ENCODE measurements around the gene STX11. TPM values are rescaled to one million over a fixed set of nuclear protein-coding genes. Genes with fewer than 3 reads are reported as not detected.

Gene STX11
- polyA plus RNA-seq, 1 donor (not counting 4 experiments of a cell fraction or from before 2014, with no cell fraction given): 0.28 TPM

- FAIRE-seq (no peak), DNase-seq (ENCODE audit: low read depth, low spot score) (no peak)
- Histone ChIP-seq H3K9ac (ENCODE audit: control insufficient read depth, extremely low read depth, insufficient read depth, low read length) (no peak overlapping the region), H2AFZ (ENCODE audit: control insufficient read depth, low read length) (no peak overlapping the region), H3K9me3 (ENCODE audit: control insufficient read depth, low read depth, low read length) (no peaks in the 10 kb centered on the region), H3K4me3 (ENCODE audit: control insufficient read depth in 2 of 3, extremely low read depth in 1 of 3, insufficient read depth in 2 of 3, low read depth in 1 of 3, low read length in 3 of 3) (no peak overlapping the region), H3K4me2 (ENCODE audit: control insufficient read depth, extremely low read depth, insufficient read depth, low read depth, low read length) (no peak overlapping the region), H3K4me1 (ENCODE audit: control insufficient read depth, extremely low read depth, insufficient read depth, low read length) (peaks cover 4% of the 10 kb centered on the region), H3K36me3 (ENCODE audit: control insufficient read depth in 2 of 2, extremely low read depth in 1 of 2, insufficient read depth in 2 of 2, low read length in 2 of 2) (no peaks in the 10 kb centered on the region), H3K27me3 (ENCODE audit: control insufficient read depth, extremely low read depth, insufficient read depth, low read length) (no peaks in the 10 kb centered on the region), H3K27ac (ENCODE audit: control insufficient read depth, insufficient read depth, low read length) (no peak overlapping the region), H3K79me2 (ENCODE audit: control insufficient read depth, insufficient read depth, low read length) (no peaks in the 10 kb centered on the region), H3K9me1 (ENCODE audit: control insufficient read depth, extremely low read depth, insufficient read depth, low read length) (no peaks in the 10 kb centered on the region), H4K20me1 (ENCODE audit: control insufficient read depth, extremely low read depth, insufficient read depth, low read length) (no peaks in the 10 kb centered on the region)
- TF ChIP-seq EZH2 (IDR thresholded peaks at IDR 0.05; ENCODE audit: low read length) (no peak), CTCF (optimal IDR thresholded peaks at IDR 0.05 in 1 of 3, IDR thresholded peaks at IDR 0.05 in 1 of 3, conservative IDR thresholded peaks at IDR 0.05 in 1 of 3; ENCODE audit: extremely low read depth in 1 of 3, insufficient read depth in 2 of 3, low read length in 3 of 3) (no peak)
- dilution Hi-C loops (cut with MboI; ENCODE audit: extremely low pct_ligation_motif_present, low sequenced_read_pairs): no loop called here
Measured at GRCh38 chr6:144194293-144194810, 44.0 kb downstream of the STX11 start.

- Histone ChIP-seq H3K36me3 (ENCODE audit: control insufficient read depth in 2 of 2, extremely low read depth in 1 of 2, insufficient read depth in 2 of 2, low read length in 2 of 2) (no peaks in the 10 kb centered on the region), H3K27ac (ENCODE audit: control insufficient read depth, insufficient read depth, low read length) (no peak overlapping the region), H3K9me3 (ENCODE audit: control insufficient read depth, low read depth, low read length) (no peaks in the 10 kb centered on the region), H3K27me3 (ENCODE audit: control insufficient read depth, extremely low read depth, insufficient read depth, low read length) (no peaks in the 10 kb centered on the region), H3K4me1 (ENCODE audit: control insufficient read depth, extremely low read depth, insufficient read depth, low read length) (peaks cover 4% of the 10 kb centered on the region), H3K9me1 (ENCODE audit: control insufficient read depth, extremely low read depth, insufficient read depth, low read length) (no peaks in the 10 kb centered on the region), H3K9ac (ENCODE audit: control insufficient read depth, extremely low read depth, insufficient read depth, low read length) (no peak overlapping the region), H4K20me1 (ENCODE audit: control insufficient read depth, extremely low read depth, insufficient read depth, low read length) (no peaks in the 10 kb centered on the region), H3K4me3 (ENCODE audit: control insufficient read depth in 2 of 3, extremely low read depth in 1 of 3, insufficient read depth in 2 of 3, low read depth in 1 of 3, low read length in 3 of 3) (no peak overlapping the region), H3K4me2 (ENCODE audit: control insufficient read depth, extremely low read depth, insufficient read depth, low read depth, low read length) (peak overlapping the region; percentile 30), H3K79me2 (ENCODE audit: control insufficient read depth, insufficient read depth, low read length) (no peaks in the 10 kb centered on the region), H2AFZ (ENCODE audit: control insufficient read depth, low read length) (no peak overlapping the region)
- no peak for TF ChIP-seq EZH2 (IDR thresholded peaks at IDR 0.05; ENCODE audit: low read length)
- no peak for DNase-seq (ENCODE audit: low read depth, low spot score)
- FAIRE-seq: peak; percentile 9
- dilution Hi-C loops (cut with MboI; ENCODE audit: extremely low pct_ligation_motif_present, low sequenced_read_pairs): no loop called here
Measured at GRCh38 chr6:144195671-144196270, 45.5 kb downstream of the STX11 start.

DNA sequence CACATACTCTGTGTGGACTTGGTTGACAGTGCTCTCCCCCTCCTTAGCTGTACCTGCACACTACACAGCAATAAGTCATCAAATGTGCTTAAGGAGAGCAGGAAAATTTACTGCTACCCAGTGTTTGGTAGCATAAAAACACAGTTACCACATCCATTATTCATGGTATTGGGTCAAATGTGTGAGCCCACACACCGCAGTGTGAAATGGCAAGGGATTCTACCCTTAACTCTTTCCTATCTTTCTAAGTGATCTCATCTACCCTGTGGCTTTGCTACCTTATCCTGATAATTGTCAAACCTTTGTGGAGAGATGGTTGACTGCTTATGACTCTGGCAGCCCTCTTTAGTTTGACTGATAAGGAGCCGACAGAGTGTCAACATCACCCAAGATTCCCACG lies 47.6 kb downstream of the STX11 start:
- Histone ChIP-seq H3K9ac (ENCODE audit: control insufficient read depth, extremely low read depth, insufficient read depth, low read length) (no peak overlapping the region), H3K4me2 (ENCODE audit: control insufficient read depth, extremely low read depth, insufficient read depth, low read depth, low read length) (no peak overlapping the region), H3K9me3 (ENCODE audit: control insufficient read depth, low read depth, low read length) (peaks cover 1% of the 10 kb centered on the region), H3K27ac (ENCODE audit: control insufficient read depth, insufficient read depth, low read length) (no peak overlapping the region), H4K20me1 (ENCODE audit: control insufficient read depth, extremely low read depth, insufficient read depth, low read length) (no peaks in the 10 kb centered on the region), H3K36me3 (ENCODE audit: control insufficient read depth in 2 of 2, extremely low read depth in 1 of 2, insufficient read depth in 2 of 2, low read length in 2 of 2) (no peaks in the 10 kb centered on the region), H2AFZ (ENCODE audit: control insufficient read depth, low read length) (no peak overlapping the region), H3K9me1 (ENCODE audit: control insufficient read depth, extremely low read depth, insufficient read depth, low read length) (no peaks in the 10 kb centered on the region), H3K4me3 (ENCODE audit: control insufficient read depth in 2 of 3, extremely low read depth in 1 of 3, insufficient read depth in 2 of 3, low read depth in 1 of 3, low read length in 3 of 3) (no peak overlapping the region), H3K79me2 (ENCODE audit: control insufficient read depth, insufficient read depth, low read length) (no peaks in the 10 kb centered on the region), H3K27me3 (ENCODE audit: control insufficient read depth, extremely low read depth, insufficient read depth, low read length) (no peaks in the 10 kb centered on the region), H3K4me1 (ENCODE audit: control insufficient read depth, extremely low read depth, insufficient read depth, low read length) (peaks cover 4% of the 10 kb centered on the region)
- DNase-seq (ENCODE audit: low read depth, low spot score): no peak
- dilution Hi-C loops (cut with MboI; ENCODE audit: extremely low pct_ligation_motif_present, low sequenced_read_pairs): no loop called here
- TF ChIP-seq CTCF (optimal IDR thresholded peaks at IDR 0.05 in 1 of 3, IDR thresholded peaks at IDR 0.05 in 1 of 3, conservative IDR thresholded peaks at IDR 0.05 in 1 of 3; ENCODE audit: extremely low read depth in 1 of 3, insufficient read depth in 2 of 3, low read length in 3 of 3): no peak
- TF ChIP-seq EZH2 (IDR thresholded peaks at IDR 0.05; ENCODE audit: low read length): no peak
- no peak for FAIRE-seq

All from keratinocyte (primary cell).